ENCODE data around the gene SGCE. TPM values are rescaled to one million over a fixed set of nuclear protein-coding genes. Genes with fewer than 3 reads are reported as not detected.

SGCE gene
- total RNA-seq, 1 experiment from 2014 or later: 30.4 TPM

GRCh38 chr7:94605031-94605430 lies 50.9 kb downstream of the SGCE start:
- no TSS peak for BruUV-seq (replicated peaks)
- no peaks in the 10 kb centered on the region for H3F3A ChIP-seq (ENCODE audit: low read length, unreplicated experiment)
- ChIA-PET CTCF (no interaction called here), POLR2A (ENCODE audit: unreplicated experiment) (no interaction called here)
- no peak overlapping the region for H3K4me2 ChIP-seq (ENCODE audit: low read length)
- no peaks in the 10 kb centered on the region for H4K20me1 ChIP-seq (ENCODE audit: low read length)
- no peaks in the 10 kb centered on the region for H3K27me3 ChIP-seq (ENCODE audit: low read length)
- H3K27ac ChIP-seq (ENCODE audit: low read length): no peak overlapping the region
- H3K36me3 ChIP-seq (ENCODE audit: low read depth, low read length): no peaks in the 10 kb centered on the region
- TF ChIP-seq EZH2 (IDR thresholded peaks at IDR 0.05; ENCODE audit: low read length, unreplicated experiment) (no peak), CTCF (conservative IDR thresholded peaks at IDR 0.05; ENCODE audit: low read depth, low read length) (no peak), EZH2phosphoT487 (IDR thresholded peaks at IDR 0.05; ENCODE audit: borderline replicate concordance, low read length) (no peak)
- DNase-seq: no peak
- no peak overlapping the region for H3K4me3 ChIP-seq (ENCODE audit: low read length)
- H3K9ac ChIP-seq (ENCODE audit: low read length): no peak overlapping the region
- no peaks in the 10 kb centered on the region for H3K4me1 ChIP-seq (ENCODE audit: insufficient read depth, low read length)
- intact Hi-C loops (cut with micrococcal nuclease): no loop called here
- no peaks in the 10 kb centered on the region for H3K9me3 ChIP-seq (ENCODE audit: low read length)
- no peaks in the 10 kb centered on the region for H3K79me2 ChIP-seq (ENCODE audit: low read length)
- no peaks in the 10 kb centered on the region for H3K9me2 ChIP-seq (replicated peaks; ENCODE audit: low read length)
- ATAC-seq: no peak
- H2AFZ ChIP-seq (ENCODE audit: low read length): no peak overlapping the region

DNA sequence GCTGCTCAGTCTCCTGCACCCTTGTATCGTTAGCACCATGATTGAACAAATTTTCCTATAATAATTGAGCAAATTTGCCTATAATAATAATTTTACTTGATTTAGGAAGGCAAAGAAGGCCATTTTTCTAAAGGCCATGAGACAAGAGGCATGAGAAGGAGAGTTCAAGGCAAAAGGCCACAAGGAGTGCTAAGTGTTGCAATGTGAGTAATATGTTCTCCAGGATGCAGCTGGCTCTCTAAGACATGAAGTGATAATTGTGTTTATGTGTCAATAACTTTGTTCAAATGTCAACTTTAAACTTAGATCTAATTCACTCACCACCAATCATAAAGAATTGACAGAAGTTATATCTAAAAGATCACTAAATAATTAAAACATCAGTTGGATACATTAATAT lies 53.8 kb downstream of the SGCE start:
- no peaks in the 10 kb centered on the region for H3K27me3 ChIP-seq (ENCODE audit: low read length)
- CTCF ChIA-PET: no interaction called here

More for the DNA sequence above, 53.8 kb downstream of the SGCE start:
- H3K9me2 ChIP-seq (replicated peaks; ENCODE audit: low read length): no peaks in the 10 kb centered on the region
- H3K4me3 ChIP-seq (ENCODE audit: low read length): no peak overlapping the region
- BruUV-seq (replicated peaks): no TSS peak
- H3F3A ChIP-seq (ENCODE audit: low read length, unreplicated experiment): no peaks in the 10 kb centered on the region
- H3K4me2 ChIP-seq (ENCODE audit: low read length): no peak overlapping the region
- TF ChIP-seq EZH2phosphoT487 (IDR thresholded peaks at IDR 0.05; ENCODE audit: borderline replicate concordance, low read length) (no peak), CTCF (conservative IDR thresholded peaks at IDR 0.05; ENCODE audit: low read depth, low read length) (no peak), EZH2 (IDR thresholded peaks at IDR 0.05; ENCODE audit: low read length, unreplicated experiment) (no peak)
- H3K36me3 ChIP-seq (ENCODE audit: low read depth, low read length): peaks cover 4% of the 10 kb centered on the region; the same call in 1 of the 2 replicates
- no peaks in the 10 kb centered on the region for H3K79me2 ChIP-seq (ENCODE audit: low read length)
- H4K20me1 ChIP-seq (ENCODE audit: low read length): no peaks in the 10 kb centered on the region
- no peak overlapping the region for H3K27ac ChIP-seq (ENCODE audit: low read length)
- intact Hi-C loops (cut with micrococcal nuclease): no loop called here
- DNase-seq (no peak), ATAC-seq (no peak)
- H3K4me1 ChIP-seq (ENCODE audit: insufficient read depth, low read length): no peaks in the 10 kb centered on the region
- no peak overlapping the region for H2AFZ ChIP-seq (ENCODE audit: low read length)
- no peak overlapping the region for H3K9ac ChIP-seq (ENCODE audit: low read length)
- POLR2A ChIA-PET (ENCODE audit: unreplicated experiment): no interaction called here
- H3K9me3 ChIP-seq (ENCODE audit: low read length): no peaks in the 10 kb centered on the region
